HEK293 (cell line): Measurements from ENCODE around the gene SENP8.

Experiments used
- BCL11A ChIP-seq: fragments of 450-650 bp; formaldehyde crosslinking; IDR thresholded peaks from 2 replicates; pipeline ENCODE4 v1.5.1; 2016; ENCODE audit warnings: low read depth, missing biosample characterization, missing genetic modification characterization
- KLF1 ChIP-seq: fragments of 450-650 bp; formaldehyde crosslinking; IDR thresholded peaks from 2 replicates; pipeline ENCODE4 v1.5.1; 2016; ENCODE audit warnings: missing biosample characterization, missing genetic modification characterization
- KLF16 ChIP-seq: fragments of 450-650 bp; formaldehyde crosslinking; IDR thresholded peaks from 2 replicates; pipeline ENCODE4 v1.5.1; 2017; ENCODE audit warnings: missing biosample characterization, missing genetic modification characterization
- MZF1 ChIP-seq: fragments of 450-650 bp; formaldehyde crosslinking; IDR thresholded peaks from 2 replicates; pipeline ENCODE4 v1.5.1; 2017; ENCODE audit warnings: missing biosample characterization, missing genetic modification characterization, borderline replicate concordance
- OVOL3 ChIP-seq: fragments of 450-650 bp; formaldehyde crosslinking; IDR thresholded peaks from 2 replicates; pipeline ENCODE4 v1.5.1; 2016; ENCODE audit warnings: missing biosample characterization, missing genetic modification characterization
- ZBTB17 ChIP-seq: fragments of 450-650 bp; formaldehyde crosslinking; IDR thresholded peaks from 2 replicates; pipeline ENCODE4 v1.5.1; 2016; ENCODE audit warnings: missing biosample characterization, missing genetic modification characterization
- ZBTB8A ChIP-seq: fragments of 450-650 bp; formaldehyde crosslinking; IDR thresholded peaks from 2 replicates; pipeline ENCODE4 v1.5.1; 2016; ENCODE audit warnings: missing biosample characterization, missing genetic modification characterization
- ZEB2 ChIP-seq: fragments of 450-650 bp; formaldehyde crosslinking; IDR thresholded peaks from 2 replicates; pipeline ENCODE4 v1.5.1; 2016; ENCODE audit warnings: missing biosample characterization, missing genetic modification characterization
- ZNF184 ChIP-seq: fragments of 450-650 bp; IDR thresholded peaks from 2 replicates; pipeline ENCODE4 v1.5.1; 2018; ENCODE audit warnings: missing biosample characterization, mild to moderate bottlenecking, missing genetic modification characterization
- ZNF223 ChIP-seq: fragments of 450-650 bp; formaldehyde crosslinking; IDR thresholded peaks from 2 replicates; pipeline ENCODE4 v1.5.1; 2016; ENCODE audit warnings: missing biosample characterization, missing genetic modification characterization
- ZNF335 ChIP-seq: fragments of 450-650 bp; formaldehyde crosslinking; conservative IDR thresholded peaks from 2 replicates; pipeline ENCODE4 v1.5.1; 2016; ENCODE audit warnings: missing biosample characterization, missing genetic modification characterization
- ZNF37A ChIP-seq: fragments of 450-650 bp; IDR thresholded peaks from 2 replicates; pipeline ENCODE4 v1.5.1; 2018; ENCODE audit warnings: missing biosample characterization, missing genetic modification characterization
- ZNF391 ChIP-seq: fragments of 450-650 bp; formaldehyde crosslinking; IDR thresholded peaks from 2 replicates; pipeline ENCODE4 v1.5.1; 2016; ENCODE audit warnings: low read depth, missing biosample characterization, missing genetic modification characterization, borderline replicate concordance
- ZNF561 ChIP-seq: fragments of 450-650 bp; IDR thresholded peaks from 2 replicates; pipeline ENCODE4 v1.5.1; 2018; ENCODE audit warnings: missing biosample characterization, missing genetic modification characterization, borderline replicate concordance
- ZNF610 ChIP-seq: fragments of 450-650 bp; formaldehyde crosslinking; IDR thresholded peaks from 2 replicates; pipeline ENCODE4 v1.5.1; 2016; ENCODE audit warnings: missing biosample characterization, missing genetic modification characterization, borderline replicate concordance
- ZNF629 ChIP-seq: fragments of 450-650 bp; formaldehyde crosslinking; IDR thresholded peaks from 2 replicates; pipeline ENCODE4 v1.5.1; 2017; ENCODE audit warnings: missing biosample characterization, missing genetic modification characterization
- ZNF654 ChIP-seq: fragments of 450-650 bp; formaldehyde crosslinking; IDR thresholded peaks from 2 replicates; pipeline ENCODE4 v1.5.1; 2016; ENCODE audit warnings: low read depth, missing biosample characterization, missing genetic modification characterization
- ZNF76 ChIP-seq: fragments of 450-650 bp; formaldehyde crosslinking; IDR thresholded peaks from 2 replicates; pipeline ENCODE4; 2016; ENCODE audit warnings: low read depth, missing biosample characterization, missing genetic modification characterization, borderline replicate concordance
- ZNF768 ChIP-seq: fragments of 450-650 bp; formaldehyde crosslinking; IDR thresholded peaks from 2 replicates; pipeline ENCODE4 v1.5.1; 2018; ENCODE audit warnings: missing biosample characterization, mild to moderate bottlenecking, missing genetic modification characterization
- ZNF843 ChIP-seq: fragments of 450-650 bp; formaldehyde crosslinking; IDR thresholded peaks from 2 replicates; pipeline ENCODE4 v1.5.1; 2016; ENCODE audit warnings: missing biosample characterization, missing genetic modification characterization
- ZSCAN23 ChIP-seq: fragments of 450-650 bp; formaldehyde crosslinking; IDR thresholded peaks from 2 replicates; pipeline ENCODE4 v1.5.1; 2016; ENCODE audit warnings: missing biosample characterization, missing genetic modification characterization
- ZSCAN30 ChIP-seq: fragments of 450-650 bp; IDR thresholded peaks from 2 replicates; pipeline ENCODE4 v1.5.1; 2018; ENCODE audit warnings: missing biosample characterization, mild to moderate bottlenecking, missing genetic modification characterization, moderate library complexity
- TF ChIP-seq, protein P1 (sequence below): fragments of 450-650 bp; formaldehyde crosslinking; IDR thresholded peaks from 2 replicates; pipeline ENCODE4 v1.5.1; 2016; ENCODE audit warnings: missing biosample characterization, missing genetic modification characterization
- TF ChIP-seq, protein P2 (sequence below): fragments of 450-650 bp; formaldehyde crosslinking; IDR thresholded peaks from 2 replicates; pipeline ENCODE4 v1.5.1; 2017; ENCODE audit warnings: missing biosample characterization, missing genetic modification characterization
- TF ChIP-seq, protein P3 (sequence below): fragments of 450-650 bp; IDR thresholded peaks from 2 replicates; pipeline ENCODE4 v1.5.1; 2018; ENCODE audit warnings: missing biosample characterization, missing genetic modification characterization
- TF ChIP-seq, protein P4 (sequence below): fragments of 450-650 bp; formaldehyde crosslinking; optimal IDR thresholded peaks from 2 replicates; pipeline ENCODE3; 2016; ENCODE audit warnings: missing biosample characterization, mild to moderate bottlenecking, missing genetic modification characterization
- TF ChIP-seq, protein P5 (sequence below): fragments of 450-650 bp; formaldehyde crosslinking; IDR thresholded peaks from 2 replicates; pipeline ENCODE4 v1.5.1; 2016; ENCODE audit warnings: missing biosample characterization, missing genetic modification characterization
- TF ChIP-seq, protein P6 (sequence below): fragments of 450-650 bp; formaldehyde crosslinking; IDR thresholded peaks from 2 replicates; pipeline ENCODE4 v1.5.1; 2016; ENCODE audit warnings: missing biosample characterization, missing genetic modification characterization

Gene SENP8

DNA sequence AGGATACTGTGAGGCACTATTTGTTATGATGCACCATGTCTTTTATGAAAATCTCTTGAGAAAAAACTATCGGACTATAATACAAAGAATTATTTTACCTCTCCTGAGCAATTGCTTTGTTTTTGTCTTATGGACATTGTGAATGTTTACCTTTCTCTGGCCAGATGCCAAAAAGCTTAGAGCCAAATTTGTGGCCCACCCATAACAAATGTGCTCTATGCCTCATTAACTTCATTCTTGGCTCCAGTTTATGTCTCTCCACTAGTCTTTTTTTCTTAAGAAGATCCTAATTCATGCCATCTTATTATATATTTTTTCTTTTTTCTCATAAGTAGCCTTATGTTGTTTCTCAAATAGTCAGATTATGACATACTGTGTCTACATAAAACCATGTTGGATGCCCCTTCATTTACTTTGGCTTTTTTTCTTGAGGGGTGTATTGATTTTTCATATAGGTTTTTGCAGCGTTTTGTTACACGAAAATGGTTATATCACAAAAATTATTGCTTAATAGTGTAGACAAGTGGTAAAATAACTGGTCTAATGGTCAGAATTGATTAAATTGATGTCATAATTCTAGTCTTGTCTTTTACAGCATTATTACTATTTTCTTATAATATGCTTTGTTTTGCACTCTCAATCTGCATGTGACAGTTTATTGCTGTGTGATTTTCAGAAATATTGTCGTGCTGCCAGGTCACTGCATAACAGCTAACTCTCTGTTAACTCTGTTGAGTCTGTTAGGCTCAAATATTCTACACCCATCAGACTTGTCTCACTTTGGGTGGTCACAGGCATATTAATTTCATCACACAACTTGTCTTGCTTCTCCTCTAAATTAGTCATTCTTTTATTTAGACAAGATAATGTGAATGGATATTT lies 18.2 kb downstream of the SENP8 start (continued):
- TF ChIP-seq, protein P1, sequence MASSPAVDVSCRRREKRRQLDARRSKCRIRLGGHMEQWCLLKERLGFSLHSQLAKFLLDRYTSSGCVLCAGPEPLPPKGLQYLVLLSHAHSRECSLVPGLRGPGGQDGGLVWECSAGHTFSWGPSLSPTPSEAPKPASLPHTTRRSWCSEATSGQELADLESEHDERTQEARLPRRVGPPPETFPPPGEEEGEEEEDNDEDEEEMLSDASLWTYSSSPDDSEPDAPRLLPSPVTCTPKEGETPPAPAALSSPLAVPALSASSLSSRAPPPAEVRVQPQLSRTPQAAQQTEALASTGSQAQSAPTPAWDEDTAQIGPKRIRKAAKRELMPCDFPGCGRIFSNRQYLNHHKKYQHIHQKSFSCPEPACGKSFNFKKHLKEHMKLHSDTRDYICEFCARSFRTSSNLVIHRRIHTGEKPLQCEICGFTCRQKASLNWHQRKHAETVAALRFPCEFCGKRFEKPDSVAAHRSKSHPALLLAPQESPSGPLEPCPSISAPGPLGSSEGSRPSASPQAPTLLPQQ: peak; percentile 58
- TF ChIP-seq, protein P2, sequence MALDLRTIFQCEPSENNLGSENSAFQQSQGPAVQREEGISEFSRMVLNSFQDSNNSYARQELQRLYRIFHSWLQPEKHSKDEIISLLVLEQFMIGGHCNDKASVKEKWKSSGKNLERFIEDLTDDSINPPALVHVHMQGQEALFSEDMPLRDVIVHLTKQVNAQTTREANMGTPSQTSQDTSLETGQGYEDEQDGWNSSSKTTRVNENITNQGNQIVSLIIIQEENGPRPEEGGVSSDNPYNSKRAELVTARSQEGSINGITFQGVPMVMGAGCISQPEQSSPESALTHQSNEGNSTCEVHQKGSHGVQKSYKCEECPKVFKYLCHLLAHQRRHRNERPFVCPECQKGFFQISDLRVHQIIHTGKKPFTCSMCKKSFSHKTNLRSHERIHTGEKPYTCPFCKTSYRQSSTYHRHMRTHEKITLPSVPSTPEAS (tag by site-specific recombination): peak; percentile 42
- TF ChIP-seq KLF16 (peak; percentile 47; the same call in 1 of the 2 replicates), ZNF629 (tag by site-specific recombination) (peak; percentile 66; the same call in 1 of the 2 replicates), ZSCAN23 (tag by site-specific recombination) (peak; percentile 64; the same call in 1 of the 2 replicates), ZNF223 (tag by site-specific recombination) (no peak), ZNF843 (tag by site-specific recombination) (peak; percentile 66), OVOL3 (tag by site-specific recombination) (peak; percentile 68; the same call in 1 of the 2 replicates), ZSCAN30 (tag by site-specific recombination) (peak; percentile 68), ZNF184 (tag by site-specific recombination) (peak; percentile 91), ZNF76 (0 out of 2 replicates have a peak, but pooled peaks have one; percentile 20), ZNF335 (no peak), MZF1 (tag by site-specific recombination) (peak; percentile 58; the same call in 1 of the 2 replicates), ZNF37A (tag by site-specific recombination) (peak; percentile 76), ZNF391 (tag by site-specific recombination) (peak; percentile 67; the same call in 1 of the 2 replicates), ZNF768 (tag by site-specific recombination) (peak; percentile 54; the same call in 1 of the 2 replicates), ZBTB17 (peak; percentile 52; the same call in 1 of the 2 replicates), ZNF654 (tag by site-specific recombination) (no peak), KLF1 (tag by site-specific recombination) (peak; percentile 79), ZNF610 (tag by site-specific recombination) (peak; percentile 72), ZNF561 (tag by site-specific recombination) (peak; percentile 93), ZEB2 (tag by site-specific recombination) (peak; percentile 68; the same call in 1 of the 2 replicates), BCL11A (tag by site-specific recombination) (peak; percentile 82), ZBTB8A (tag by site-specific recombination) (0 out of 2 replicates have a peak, but pooled peaks have one; percentile 34)
- TF ChIP-seq, protein P3, sequence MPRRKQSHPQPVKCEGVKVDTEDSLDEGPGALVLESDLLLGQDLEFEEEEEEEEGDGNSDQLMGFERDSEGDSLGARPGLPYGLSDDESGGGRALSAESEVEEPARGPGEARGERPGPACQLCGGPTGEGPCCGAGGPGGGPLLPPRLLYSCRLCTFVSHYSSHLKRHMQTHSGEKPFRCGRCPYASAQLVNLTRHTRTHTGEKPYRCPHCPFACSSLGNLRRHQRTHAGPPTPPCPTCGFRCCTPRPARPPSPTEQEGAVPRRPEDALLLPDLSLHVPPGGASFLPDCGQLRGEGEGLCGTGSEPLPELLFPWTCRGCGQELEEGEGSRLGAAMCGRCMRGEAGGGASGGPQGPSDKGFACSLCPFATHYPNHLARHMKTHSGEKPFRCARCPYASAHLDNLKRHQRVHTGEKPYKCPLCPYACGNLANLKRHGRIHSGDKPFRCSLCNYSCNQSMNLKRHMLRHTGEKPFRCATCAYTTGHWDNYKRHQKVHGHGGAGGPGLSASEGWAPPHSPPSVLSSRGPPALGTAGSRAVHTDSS (tag by site-specific recombination): 0 out of 2 replicates have a peak, but pooled peaks have one; percentile 44
- TF ChIP-seq, protein P4, sequence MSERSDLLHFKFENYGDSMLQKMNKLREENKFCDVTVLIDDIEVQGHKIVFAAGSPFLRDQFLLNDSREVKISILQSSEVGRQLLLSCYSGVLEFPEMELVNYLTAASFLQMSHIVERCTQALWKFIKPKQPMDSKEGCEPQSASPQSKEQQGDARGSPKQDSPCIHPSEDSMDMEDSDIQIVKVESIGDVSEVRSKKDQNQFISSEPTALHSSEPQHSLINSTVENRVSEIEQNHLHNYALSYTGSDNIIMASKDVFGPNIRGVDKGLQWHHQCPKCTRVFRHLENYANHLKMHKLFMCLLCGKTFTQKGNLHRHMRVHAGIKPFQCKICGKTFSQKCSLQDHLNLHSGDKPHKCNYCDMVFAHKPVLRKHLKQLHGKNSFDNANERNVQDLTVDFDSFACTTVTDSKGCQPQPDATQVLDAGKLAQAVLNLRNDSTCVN (tag by site-specific recombination): no peak
- TF ChIP-seq, protein P5, sequence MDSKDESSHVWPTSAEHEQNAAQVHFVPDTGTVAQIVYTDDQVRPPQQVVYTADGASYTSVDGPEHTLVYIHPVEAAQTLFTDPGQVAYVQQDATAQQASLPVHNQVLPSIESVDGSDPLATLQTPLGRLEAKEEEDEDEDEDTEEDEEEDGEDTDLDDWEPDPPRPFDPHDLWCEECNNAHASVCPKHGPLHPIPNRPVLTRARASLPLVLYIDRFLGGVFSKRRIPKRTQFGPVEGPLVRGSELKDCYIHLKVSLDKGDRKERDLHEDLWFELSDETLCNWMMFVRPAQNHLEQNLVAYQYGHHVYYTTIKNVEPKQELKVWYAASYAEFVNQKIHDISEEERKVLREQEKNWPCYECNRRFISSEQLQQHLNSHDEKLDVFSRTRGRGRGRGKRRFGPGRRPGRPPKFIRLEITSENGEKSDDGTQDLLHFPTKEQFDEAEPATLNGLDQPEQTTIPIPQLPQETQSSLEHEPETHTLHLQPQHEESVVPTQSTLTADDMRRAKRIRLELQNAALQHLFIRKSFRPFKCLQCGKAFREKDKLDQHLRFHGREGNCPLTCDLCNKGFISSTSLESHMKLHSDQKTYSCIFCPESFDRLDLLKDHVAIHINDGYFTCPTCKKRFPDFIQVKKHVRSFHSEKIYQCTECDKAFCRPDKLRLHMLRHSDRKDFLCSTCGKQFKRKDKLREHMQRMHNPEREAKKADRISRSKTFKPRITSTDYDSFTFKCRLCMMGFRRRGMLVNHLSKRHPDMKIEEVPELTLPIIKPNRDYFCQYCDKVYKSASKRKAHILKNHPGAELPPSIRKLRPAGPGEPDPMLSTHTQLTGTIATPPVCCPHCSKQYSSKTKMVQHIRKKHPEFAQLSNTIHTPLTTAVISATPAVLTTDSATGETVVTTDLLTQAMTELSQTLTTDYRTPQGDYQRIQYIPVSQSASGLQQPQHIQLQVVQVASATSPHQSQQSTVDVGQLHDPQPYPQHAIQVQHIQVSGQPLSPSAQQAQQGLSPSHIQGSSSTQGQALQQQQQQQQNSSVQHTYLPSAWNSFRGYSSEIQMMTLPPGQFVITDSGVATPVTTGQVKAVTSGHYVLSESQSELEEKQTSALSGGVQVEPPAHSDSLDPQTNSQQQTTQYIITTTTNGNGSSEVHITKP (tag by site-specific recombination): peak; percentile 46; the same call in 1 of the 2 replicates
- TF ChIP-seq, protein P6, sequence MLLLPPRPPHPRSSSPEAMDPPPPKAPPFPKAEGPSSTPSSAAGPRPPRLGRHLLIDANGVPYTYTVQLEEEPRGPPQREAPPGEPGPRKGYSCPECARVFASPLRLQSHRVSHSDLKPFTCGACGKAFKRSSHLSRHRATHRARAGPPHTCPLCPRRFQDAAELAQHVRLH (tag by site-specific recombination): no peak
